Measurements from ENCODE around the gene MRPL30.
"Not testable (repeated sequence)": the region's sequence is repeated elsewhere in the genome, so short reads cannot be mapped to it uniquely, and the experiment has no call there.

Gene MRPL30

DNA sequence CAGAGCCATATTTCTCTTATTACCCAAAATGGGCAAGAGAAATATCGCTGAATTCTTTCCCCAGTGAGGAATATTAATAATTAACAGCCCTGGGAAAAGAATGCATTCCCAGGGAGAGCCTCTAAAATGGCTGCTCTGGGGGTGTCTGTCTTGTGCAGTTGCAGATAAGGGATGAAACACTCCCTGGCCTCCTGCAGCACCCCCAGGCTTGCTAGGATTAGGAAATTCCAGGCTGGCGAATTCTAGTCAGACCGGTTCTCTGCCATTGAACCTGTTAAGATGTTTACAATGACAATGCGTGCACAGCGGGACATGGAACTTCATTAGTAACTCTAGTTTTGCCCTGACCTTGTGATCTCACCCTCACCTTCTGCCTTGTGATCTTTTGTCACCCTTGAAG is 24.5 kb downstream of the MRPL30 start:
- H3K4me3 ChIP-seq (ENCODE audit: low read depth, low read length) = no peak overlapping the region
- DNase-seq (ENCODE audit: low read depth) = no peak
- TF ChIP-seq, protein P1, sequence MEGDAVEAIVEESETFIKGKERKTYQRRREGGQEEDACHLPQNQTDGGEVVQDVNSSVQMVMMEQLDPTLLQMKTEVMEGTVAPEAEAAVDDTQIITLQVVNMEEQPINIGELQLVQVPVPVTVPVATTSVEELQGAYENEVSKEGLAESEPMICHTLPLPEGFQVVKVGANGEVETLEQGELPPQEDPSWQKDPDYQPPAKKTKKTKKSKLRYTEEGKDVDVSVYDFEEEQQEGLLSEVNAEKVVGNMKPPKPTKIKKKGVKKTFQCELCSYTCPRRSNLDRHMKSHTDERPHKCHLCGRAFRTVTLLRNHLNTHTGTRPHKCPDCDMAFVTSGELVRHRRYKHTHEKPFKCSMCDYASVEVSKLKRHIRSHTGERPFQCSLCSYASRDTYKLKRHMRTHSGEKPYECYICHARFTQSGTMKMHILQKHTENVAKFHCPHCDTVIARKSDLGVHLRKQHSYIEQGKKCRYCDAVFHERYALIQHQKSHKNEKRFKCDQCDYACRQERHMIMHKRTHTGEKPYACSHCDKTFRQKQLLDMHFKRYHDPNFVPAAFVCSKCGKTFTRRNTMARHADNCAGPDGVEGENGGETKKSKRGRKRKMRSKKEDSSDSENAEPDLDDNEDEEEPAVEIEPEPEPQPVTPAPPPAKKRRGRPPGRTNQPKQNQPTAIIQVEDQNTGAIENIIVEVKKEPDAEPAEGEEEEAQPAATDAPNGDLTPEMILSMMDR (conservative IDR thresholded peaks at IDR 0.05; ENCODE audit: low read depth, low read length) = no peak

- no peak overlapping the region for H3K4me3 ChIP-seq (ENCODE audit: low read depth, low read length)
- TF ChIP-seq, protein P1 (conservative IDR thresholded peaks at IDR 0.05; ENCODE audit: low read depth, low read length) = no peak
- no peak for DNase-seq (ENCODE audit: low read depth)
Measured at GRCh38 chr2:99216096-99216495, 35.1 kb downstream of the MRPL30 start.

DNA sequence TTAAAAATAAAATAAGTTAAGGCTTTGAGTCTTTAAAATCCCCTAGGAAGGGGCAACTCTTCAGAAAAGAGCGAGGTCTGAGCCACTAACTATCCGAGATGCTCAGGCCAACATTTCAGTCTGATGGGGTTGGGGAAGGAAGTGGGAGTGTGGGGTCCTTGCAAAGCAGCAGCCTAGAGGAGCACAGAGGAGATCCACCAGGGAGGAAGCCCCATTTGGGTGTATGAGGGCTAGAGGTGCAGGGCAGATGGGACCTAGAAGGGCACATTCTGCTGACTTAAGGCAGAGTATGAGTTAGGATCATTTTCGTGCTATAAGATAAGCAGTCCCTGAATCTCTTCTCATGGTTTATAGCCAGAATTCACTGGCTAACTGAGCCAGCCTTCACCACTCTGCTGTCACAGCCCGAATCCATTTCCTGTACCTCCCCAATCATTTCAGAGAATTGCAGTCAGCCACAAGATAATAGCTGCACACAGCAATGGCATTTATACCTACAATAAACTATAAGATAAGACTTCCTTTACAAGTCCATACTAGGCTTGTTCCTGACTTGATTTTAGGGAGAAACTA is 37.0 kb downstream of the MRPL30 start:
- TF ChIP-seq, protein P1 (conservative IDR thresholded peaks at IDR 0.05; ENCODE audit: low read depth, low read length) = no peak
- no peak for DNase-seq (ENCODE audit: low read depth)
- no peak overlapping the region for H3K4me3 ChIP-seq (ENCODE audit: low read depth, low read length)

- not testable (repeated sequence) for DNase-seq (ENCODE audit: low read depth); H3K4me3 ChIP-seq (ENCODE audit: low read depth, low read length)
Measured at GRCh38 chr2:99233177-99233576, 52.2 kb downstream of the MRPL30 start.

DNA sequence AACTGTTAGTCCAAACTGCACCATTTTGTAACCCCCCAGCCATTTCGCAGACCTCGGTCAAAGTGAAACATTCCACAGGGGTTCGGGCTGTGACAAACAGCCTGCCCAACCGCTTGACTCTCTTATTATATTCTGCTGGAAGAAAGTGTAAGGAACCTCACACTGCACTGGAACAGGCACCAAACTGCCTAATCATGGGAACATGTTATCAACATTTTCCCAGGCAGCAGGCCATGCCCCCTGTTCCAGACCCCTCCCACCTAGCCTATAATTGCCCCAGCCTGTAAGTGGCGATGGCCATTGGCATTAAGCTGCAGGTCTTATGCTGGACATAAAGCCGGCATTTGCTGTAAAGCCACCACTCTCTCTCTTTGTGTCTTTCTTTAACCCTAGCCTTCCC is 57.6 kb downstream of the MRPL30 start:
- TF ChIP-seq, protein P1 (conservative IDR thresholded peaks at IDR 0.05; ENCODE audit: low read depth, low read length) = no peak
- H3K4me3 ChIP-seq (ENCODE audit: low read depth, low read length) = no peak overlapping the region
- DNase-seq (ENCODE audit: low read depth) = no peak

GRCh38 chr2:99240431-99240830 is 59.4 kb downstream of the MRPL30 start:
- no peak for DNase-seq (ENCODE audit: low read depth)
- TF ChIP-seq, protein P1 (conservative IDR thresholded peaks at IDR 0.05; ENCODE audit: low read depth, low read length) = no peak
- H3K4me3 ChIP-seq (ENCODE audit: low read depth, low read length) = no peak overlapping the region

DNA sequence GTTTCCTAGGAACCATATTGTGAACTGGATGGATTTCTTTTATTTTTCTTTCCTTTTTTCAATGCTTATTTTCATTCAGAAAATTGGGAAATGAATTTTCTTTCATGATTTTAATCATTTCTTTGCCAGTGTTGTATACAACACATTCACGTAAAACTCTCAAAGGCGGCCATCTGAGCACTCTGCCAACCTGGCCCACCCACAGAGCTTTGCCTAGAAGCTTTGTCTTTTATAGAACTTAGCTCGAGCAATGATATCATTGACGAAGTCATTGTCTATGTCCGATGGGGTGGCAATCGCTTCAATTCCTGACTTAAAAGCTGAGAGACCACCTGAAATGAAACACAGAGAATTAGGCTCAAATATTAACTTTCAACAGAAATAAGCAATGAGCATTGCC is 61.2 kb downstream of the MRPL30 start:
- no peak for DNase-seq (ENCODE audit: low read depth)
- TF ChIP-seq, protein P1 (conservative IDR thresholded peaks at IDR 0.05; ENCODE audit: low read depth, low read length) = no peak
- no peak overlapping the region for H3K4me3 ChIP-seq (ENCODE audit: low read depth, low read length)
